HepG2 (cell line): ENCODE measurements around the gene CENATAC.

ENCODE experiments used
- CTCF ChIP-seq: sonication (generic); formaldehyde crosslinking; IDR thresholded peaks from 2 replicates; pipeline ENCODE4 v1.5.0; 2020; ENCODE audit warnings: mild to moderate bottlenecking, missing genetic modification reagents, moderate library complexity
- NBN ChIP-seq: fragments of 450-650 bp; conservative IDR thresholded peaks from 2 replicates; pipeline ENCODE4 v1.6.1; 2017
- NR0B2 ChIP-seq: sonication (generic); formaldehyde crosslinking; IDR thresholded peaks from 2 replicates; pipeline ENCODE4 v1.4.0; 2020; ENCODE audit warnings: mild to moderate bottlenecking, missing genetic modification reagents
- RAD21 ChIP-seq: fragments of 450-650 bp; formaldehyde crosslinking; IDR thresholded peaks from 2 replicates; pipeline ENCODE4 v1.5.0; 2020; ENCODE audit warnings: mild to moderate bottlenecking
- REST ChIP-seq, 2 experiments: IDR thresholded peaks; 2 replicates each; pipeline ENCODE4 v1.6.1; 2011 to 2012; ENCODE audit warnings: low read length in 2 of 2, borderline replicate concordance in 1 of 2, low read depth in 1 of 2, mild to moderate bottlenecking in 1 of 2, moderate library complexity in 1 of 2
- TBX3 ChIP-seq: fragments of 450-650 bp; IDR thresholded peaks from 2 replicates; pipeline ENCODE4 v1.6.1; 2017; ENCODE audit warnings: antibody characterized with exemption, mild to moderate bottlenecking, inconsistent platforms, borderline replicate concordance
- U2AF2 ChIP-seq: fragments of 200-400 bp; formaldehyde crosslinking; IDR thresholded peaks from 2 replicates; pipeline ENCODE4 v1.6.1; 2017; ENCODE audit warnings: low read depth, mild to moderate bottlenecking, low read length
- YY1 ChIP-seq: IDR thresholded peaks from 2 replicates; pipeline ENCODE4 v1.6.1; 2011; ENCODE audit warnings: low read length, low read depth, moderate library complexity, mild to moderate bottlenecking; ENCODE audit not compliant: insufficient read depth, insufficient replicate concordance
- ZSCAN29 ChIP-seq: sonication (generic); formaldehyde crosslinking; conservative IDR thresholded peaks from 2 replicates; pipeline ENCODE4 v1.4.0; 2020; ENCODE audit warnings: mild to moderate bottlenecking, missing genetic modification reagents
- TF ChIP-seq, protein P1 (sequence below): sonication (generic); formaldehyde crosslinking; IDR thresholded peaks from 2 replicates; pipeline ENCODE4 v1.8.0; 2022; ENCODE audit warnings: mild to moderate bottlenecking, missing genetic modification reagents, moderate library complexity

GRCh38 chr11:119029340-119030028, 31.5 kb downstream of the CENATAC start:
- TF ChIP-seq YY1 (no peak), CTCF (CRISPR knock-in tag) (peak; percentile 28), RAD21 (CRISPR knock-in tag) (no peak), ZSCAN29 (CRISPR knock-in tag) (no peak), NR0B2 (CRISPR knock-in tag) (no peak), REST (IDR thresholded peaks at IDR 0.05; ENCODE audit: borderline replicate concordance in 1 of 2, low read depth in 1 of 2, low read length in 2 of 2) (no peak), U2AF2 (no peak), NBN (no peak), TBX3 (no peak)
- TF ChIP-seq, protein P1, sequence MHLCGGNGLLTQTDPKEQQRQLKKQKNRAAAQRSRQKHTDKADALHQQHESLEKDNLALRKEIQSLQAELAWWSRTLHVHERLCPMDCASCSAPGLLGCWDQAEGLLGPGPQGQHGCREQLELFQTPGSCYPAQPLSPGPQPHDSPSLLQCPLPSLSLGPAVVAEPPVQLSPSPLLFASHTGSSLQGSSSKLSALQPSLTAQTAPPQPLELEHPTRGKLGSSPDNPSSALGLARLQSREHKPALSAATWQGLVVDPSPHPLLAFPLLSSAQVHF (CRISPR knock-in tag) = no peak
